ENCODE measurements around the gene PRSS36.
"Not testable (repeated sequence)": the region's sequence is repeated elsewhere in the genome, so short reads cannot be mapped to it uniquely, and the experiment has no call there.

The PRSS36 gene

GRCh38 chr16:31149894-31150890, at the start of gene PRSS36:
TSS of gene PRSS36 (minus strand) at chr16:31150066. CDS start at chr16:31150035, 31 bp downstream.
- DNase-seq = no peak

GRCh38 chr16:31199430-31200041, 49.7 kb upstream of the PRSS36 start:
- DNase-seq = no peak

- no peak for DNase-seq
These were observed 48.5 kb upstream of the PRSS36 start for GRCh38 chr16:31198207-31198882.

GRCh38 chr16:31196324-31197088, 46.6 kb upstream of the PRSS36 start:
- DNase-seq = no peak

- DNase-seq = not testable (repeated sequence)
These were observed 46.0 kb upstream of the PRSS36 start for GRCh38 chr16:31195861-31196260.

- DNase-seq = no peak
These were observed 45.0 kb upstream of the PRSS36 start for GRCh38 chr16:31194898-31195297.

- DNase-seq = no peak
These were observed 44.0 kb upstream of the PRSS36 start for GRCh38 chr16:31193874-31194273.

GRCh38 chr16:31192856-31193642, 43.2 kb upstream of the PRSS36 start:
- DNase-seq = no peak

- DNase-seq = no peak
These were observed 42.0 kb upstream of the PRSS36 start for GRCh38 chr16:31191697-31192428.

GRCh38 chr16:31190818-31191444, 41.1 kb upstream of the PRSS36 start:
- DNase-seq = no peak

- no peak for DNase-seq
These were observed 40.2 kb upstream of the PRSS36 start for GRCh38 chr16:31190061-31190460.

- no peak for DNase-seq
These were observed 39.5 kb upstream of the PRSS36 start for GRCh38 chr16:31189412-31189778.

- DNase-seq = no peak
These were observed 38.9 kb upstream of the PRSS36 start for GRCh38 chr16:31188450-31189411.

GRCh38 chr16:31187808-31188189, 37.9 kb upstream of the PRSS36 start:
- no peak for DNase-seq

GRCh38 chr16:31186930-31187807, 37.3 kb upstream of the PRSS36 start:
- DNase-seq = no peak

- no peak for DNase-seq
These were observed 36.3 kb upstream of the PRSS36 start for GRCh38 chr16:31186176-31186575.

GRCh38 chr16:31185339-31185738, 35.5 kb upstream of the PRSS36 start:
- no peak for DNase-seq

- DNase-seq = no peak
These were observed 35.0 kb upstream of the PRSS36 start for GRCh38 chr16:31184888-31185287.
